ENCODE results near the gene YEATS2. TPM values are rescaled to one million over a fixed set of nuclear protein-coding genes. Genes with fewer than 3 reads are reported as not detected.

The YEATS2 gene
- total RNA-seq, 1 experiment from 2014 or later: 38.6 TPM

GRCh38 chr3:183817639-183818038, 120.0 kb downstream of the YEATS2 start:
- Histone ChIP-seq H3K36me3 (ENCODE audit: control insufficient read depth in 1 of 2, insufficient read depth in 2 of 2, low read length in 2 of 2) (no peaks in the 10 kb centered on the region), H3K79me2 (ENCODE audit: insufficient read depth, low read length) (no peaks in the 10 kb centered on the region), H3K9ac (ENCODE audit: low read length) (no peak overlapping the region), H3K4me2 (ENCODE audit: low read length) (no peak overlapping the region), H3K27me3 (ENCODE audit: insufficient read depth, low read length) (no peaks in the 10 kb centered on the region), H3K9me3 (ENCODE audit: control insufficient read depth in 1 of 2, insufficient read depth in 1 of 2, low read depth in 1 of 2, low read length in 2 of 2) (no peaks in the 10 kb centered on the region), H3K27ac (ENCODE audit: low read depth, low read length) (no peak overlapping the region), H2AFZ (ENCODE audit: low read depth, low read length, poor library complexity, severe bottlenecking) (no peak overlapping the region), H4K20me1 (ENCODE audit: insufficient read depth) (no peaks in the 10 kb centered on the region), H3K4me1 (ENCODE audit: control insufficient read depth in 1 of 2, insufficient read depth in 2 of 2, low read length in 2 of 2) (no peaks in the 10 kb centered on the region), H3K4me3 (replicated peaks in 1 of 2; ENCODE audit: low read depth in 1 of 2, low read length in 2 of 2) (no peak overlapping the region), H3K9me2 (ENCODE audit: insufficient read depth) (no peaks in the 10 kb centered on the region)
- ChIA-PET POLR2A (no interaction called here), RAD21 (ENCODE audit: low non-redundant PET in 1 of 2, low total read pairs in 2 of 2, uncharacterized antibody in 2 of 2, unreplicated experiment in 2 of 2) (no interaction called here), CTCF (no interaction called here)
- no peak for ATAC-seq
- no peak for TF ChIP-seq ZBTB33 (IDR thresholded peaks at IDR 0.05; ENCODE audit: extremely low read depth, insufficient replicate concordance, low read length)
- TF ChIP-seq FOSL1 (IDR thresholded peaks at IDR 0.05; ENCODE audit: low read depth): no peak
- no peak for TF ChIP-seq CBX3 (IDR thresholded peaks at IDR 0.05; ENCODE audit: low read depth)
- TF ChIP-seq, protein P1, sequence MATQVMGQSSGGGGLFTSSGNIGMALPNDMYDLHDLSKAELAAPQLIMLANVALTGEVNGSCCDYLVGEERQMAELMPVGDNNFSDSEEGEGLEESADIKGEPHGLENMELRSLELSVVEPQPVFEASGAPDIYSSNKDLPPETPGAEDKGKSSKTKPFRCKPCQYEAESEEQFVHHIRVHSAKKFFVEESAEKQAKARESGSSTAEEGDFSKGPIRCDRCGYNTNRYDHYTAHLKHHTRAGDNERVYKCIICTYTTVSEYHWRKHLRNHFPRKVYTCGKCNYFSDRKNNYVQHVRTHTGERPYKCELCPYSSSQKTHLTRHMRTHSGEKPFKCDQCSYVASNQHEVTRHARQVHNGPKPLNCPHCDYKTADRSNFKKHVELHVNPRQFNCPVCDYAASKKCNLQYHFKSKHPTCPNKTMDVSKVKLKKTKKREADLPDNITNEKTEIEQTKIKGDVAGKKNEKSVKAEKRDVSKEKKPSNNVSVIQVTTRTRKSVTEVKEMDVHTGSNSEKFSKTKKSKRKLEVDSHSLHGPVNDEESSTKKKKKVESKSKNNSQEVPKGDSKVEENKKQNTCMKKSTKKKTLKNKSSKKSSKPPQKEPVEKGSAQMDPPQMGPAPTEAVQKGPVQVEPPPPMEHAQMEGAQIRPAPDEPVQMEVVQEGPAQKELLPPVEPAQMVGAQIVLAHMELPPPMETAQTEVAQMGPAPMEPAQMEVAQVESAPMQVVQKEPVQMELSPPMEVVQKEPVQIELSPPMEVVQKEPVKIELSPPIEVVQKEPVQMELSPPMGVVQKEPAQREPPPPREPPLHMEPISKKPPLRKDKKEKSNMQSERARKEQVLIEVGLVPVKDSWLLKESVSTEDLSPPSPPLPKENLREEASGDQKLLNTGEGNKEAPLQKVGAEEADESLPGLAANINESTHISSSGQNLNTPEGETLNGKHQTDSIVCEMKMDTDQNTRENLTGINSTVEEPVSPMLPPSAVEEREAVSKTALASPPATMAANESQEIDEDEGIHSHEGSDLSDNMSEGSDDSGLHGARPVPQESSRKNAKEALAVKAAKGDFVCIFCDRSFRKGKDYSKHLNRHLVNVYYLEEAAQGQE (IDR thresholded peaks at IDR 0.05; ENCODE audit: low read depth): no peak
- no peak for TF ChIP-seq ATF3 (IDR thresholded peaks at IDR 0.05)
- BruUV-seq (replicated peaks): no TSS peak
- no peak for DNase-seq (ENCODE audit: low read depth, low spot score)
- intact Hi-C loops (cut with micrococcal nuclease): no loop called here

All from HCT116 (cell line).